Activated B cell treated with CpG ODN at 0.5 μM for 24 hours (primary cell): ENCODE measurements around the gene MSMP. TPM values are rescaled to one million over a fixed set of nuclear protein-coding genes. Genes with fewer than 3 reads are reported as not detected.

Experiments
- ATAC-seq: fragments of 200-7000 bp; cut with Tn5 transposase; one replicate; pipeline ENCODE4 v1.10.0; 2021; ENCODE audit warnings: low read depth, mild to moderate bottlenecking, moderate library complexity
- CTCF ChIA-PET: fragments of 350-600 bp; sonication (Branson Sonifier 250); formaldehyde crosslinking; loops from one replicate; lab custom pipeline; 2021; ENCODE audit warnings: antibody characterized with exemption; lab: Charles Lee
- POLR2A ChIA-PET: fragments of 350-600 bp; sonication (Branson Sonifier 250); formaldehyde crosslinking; loops from one replicate; lab custom pipeline; 2021; ENCODE audit warnings: antibody characterized with exemption; lab: Charles Lee
- DNase-seq: peaks from one replicate; pipeline ENCODE4 v3.0.0; 2022
- H3K27ac Mint-ChIP-seq: one replicate; pipeline ENCODE4 v1.8.0; 2020; ENCODE audit warnings: mixed read lengths
- H3K27me3 Mint-ChIP-seq: one replicate; pipeline ENCODE4 v1.8.0; 2021; ENCODE audit warnings: mixed read lengths
- H3K36me3 Mint-ChIP-seq: one replicate; pipeline ENCODE4 v1.8.0; 2021; ENCODE audit warnings: low read depth, mixed read lengths
- H3K4me1 Mint-ChIP-seq: one replicate; pipeline ENCODE4 v1.8.0; 2021; ENCODE audit warnings: mixed read lengths
- H3K4me3 Mint-ChIP-seq: one replicate; pipeline ENCODE4 v1.8.0; 2020; ENCODE audit warnings: mild to moderate bottlenecking, mixed read lengths
- H3K9me3 Mint-ChIP-seq: one replicate; pipeline ENCODE4 v1.8.0; 2020; ENCODE audit warnings: mixed read lengths
- intact Hi-C: fragments of 100-400 bp; cut with micrococcal nuclease; formaldehyde crosslinking; loops from one replicate; pipeline ENCODE4 v1.15.1; 2024
- total RNA-seq: library from RNA; stranded (reverse); gene quantifications from 2 replicates; pipeline ENCODE4 v1.2.3, GENCODE V29; 2022
- TF ChIP-seq, protein P1 (sequence below): fragments of 200-600 bp; IDR thresholded peaks from one replicate; pipeline ENCODE4 v1.8.0; 2022; ENCODE audit warnings: antibody characterized with exemption, mild to moderate bottlenecking

The MSMP gene
- total RNA-seq, 1 donor from 2014 or later = 1.2 TPM

GRCh38 chr9:35734096-35734495, 20.0 kb downstream of the MSMP start:
- Mint-ChIP-seq H3K9me3 (no peaks in the 10 kb centered on the region), H3K27me3 (no peaks in the 10 kb centered on the region), H3K27ac (no peak overlapping the region), H3K4me3 (no peak overlapping the region), H3K36me3 (peaks cover 51% of the 10 kb centered on the region), H3K4me1 (peaks cover 9% of the 10 kb centered on the region)
- CTCF ChIA-PET = interaction anchor here (0.7 to 2.9 kb wide), 7 partner anchors 10 to 148 kb away, joined by 3 to 51 read pairs (median 6); partner anchors contain the start of genes GBA2 and RGP1
- no peak for ATAC-seq
- DNase-seq = no peak
- POLR2A ChIA-PET = interaction anchor here (6.6 kb wide), 1 partner anchor 15 kb away, joined by 32 read pairs; the partner anchor contains the start of genes GBA2 and RGP1
- TF ChIP-seq, protein P1, sequence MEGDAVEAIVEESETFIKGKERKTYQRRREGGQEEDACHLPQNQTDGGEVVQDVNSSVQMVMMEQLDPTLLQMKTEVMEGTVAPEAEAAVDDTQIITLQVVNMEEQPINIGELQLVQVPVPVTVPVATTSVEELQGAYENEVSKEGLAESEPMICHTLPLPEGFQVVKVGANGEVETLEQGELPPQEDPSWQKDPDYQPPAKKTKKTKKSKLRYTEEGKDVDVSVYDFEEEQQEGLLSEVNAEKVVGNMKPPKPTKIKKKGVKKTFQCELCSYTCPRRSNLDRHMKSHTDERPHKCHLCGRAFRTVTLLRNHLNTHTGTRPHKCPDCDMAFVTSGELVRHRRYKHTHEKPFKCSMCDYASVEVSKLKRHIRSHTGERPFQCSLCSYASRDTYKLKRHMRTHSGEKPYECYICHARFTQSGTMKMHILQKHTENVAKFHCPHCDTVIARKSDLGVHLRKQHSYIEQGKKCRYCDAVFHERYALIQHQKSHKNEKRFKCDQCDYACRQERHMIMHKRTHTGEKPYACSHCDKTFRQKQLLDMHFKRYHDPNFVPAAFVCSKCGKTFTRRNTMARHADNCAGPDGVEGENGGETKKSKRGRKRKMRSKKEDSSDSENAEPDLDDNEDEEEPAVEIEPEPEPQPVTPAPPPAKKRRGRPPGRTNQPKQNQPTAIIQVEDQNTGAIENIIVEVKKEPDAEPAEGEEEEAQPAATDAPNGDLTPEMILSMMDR = no peak
- intact Hi-C loops = loop anchor here (5.0 to 10.0 kb wide), 2 partner anchors 747 to 1069 kb away; partner anchors contain the start of genes CCL27 and DNAJB5

DNA sequence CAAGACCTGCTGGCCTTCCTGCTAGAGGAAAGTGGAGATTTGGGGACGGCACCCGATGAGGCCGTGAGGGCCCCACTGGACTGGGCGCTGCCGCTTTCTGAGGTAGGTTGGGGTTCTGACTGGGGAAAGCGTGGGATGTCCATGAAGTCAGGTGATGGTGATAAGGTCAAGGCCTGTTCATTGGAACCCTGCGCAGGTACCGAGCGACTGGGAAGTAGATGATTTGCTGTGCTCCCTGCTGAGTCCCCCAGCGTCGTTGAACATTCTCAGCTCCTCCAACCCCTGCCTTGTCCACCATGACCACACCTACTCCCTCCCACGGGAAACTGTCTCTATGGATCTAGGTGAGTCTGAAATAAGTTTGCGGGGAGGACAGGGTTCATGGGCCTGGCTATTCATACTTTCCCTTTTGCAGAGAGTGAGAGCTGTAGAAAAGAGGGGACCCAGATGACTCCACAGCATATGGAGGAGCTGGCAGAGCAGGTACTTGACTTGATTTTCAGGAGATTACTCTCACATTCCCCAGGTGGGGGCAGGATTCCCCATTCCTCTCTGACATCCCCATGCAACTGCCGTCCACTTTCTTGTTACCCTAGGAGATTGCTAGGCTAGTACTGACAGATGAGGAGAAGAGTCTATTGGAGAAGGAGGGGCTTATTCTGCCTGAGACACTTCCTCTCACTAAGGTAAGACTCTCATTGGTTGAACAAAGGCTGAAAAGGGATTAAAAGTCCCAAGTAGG, 21.1 kb downstream of the MSMP start:
- CTCF ChIA-PET = interaction anchor here (0.6 to 7.6 kb wide), 7 partner anchors 18 to 129 kb away, joined by 3 to 52 read pairs (median 6); partner anchors contain the start of genes CCDC107, RMRP and TESK1
- DNase-seq (no peak), ATAC-seq (no peak)
- Mint-ChIP-seq H3K4me1 (peaks cover 9% of the 10 kb centered on the region), H3K27ac (peak overlapping the region; percentile 87), H3K9me3 (no peaks in the 10 kb centered on the region), H3K4me3 (no peak overlapping the region), H3K36me3 (peaks cover 40% of the 10 kb centered on the region), H3K27me3 (no peaks in the 10 kb centered on the region)
- TF ChIP-seq, protein P1 = no peak
- POLR2A ChIA-PET = interaction anchor here (0.7 to 4.1 kb wide), 28 partner anchors 8 to 128 kb away, joined by 3 to 67 read pairs (median 7); partner anchors contain the start of genes ARHGEF39, CCDC107, CD72 and GBA2
- intact Hi-C loops = loop anchor here (1.0 to 10.0 kb wide), 15 partner anchors 14 to 1068 kb away; partner anchors contain the start of genes ATOSB, CCDC107, CCL27 and DNAJB5

DNA sequence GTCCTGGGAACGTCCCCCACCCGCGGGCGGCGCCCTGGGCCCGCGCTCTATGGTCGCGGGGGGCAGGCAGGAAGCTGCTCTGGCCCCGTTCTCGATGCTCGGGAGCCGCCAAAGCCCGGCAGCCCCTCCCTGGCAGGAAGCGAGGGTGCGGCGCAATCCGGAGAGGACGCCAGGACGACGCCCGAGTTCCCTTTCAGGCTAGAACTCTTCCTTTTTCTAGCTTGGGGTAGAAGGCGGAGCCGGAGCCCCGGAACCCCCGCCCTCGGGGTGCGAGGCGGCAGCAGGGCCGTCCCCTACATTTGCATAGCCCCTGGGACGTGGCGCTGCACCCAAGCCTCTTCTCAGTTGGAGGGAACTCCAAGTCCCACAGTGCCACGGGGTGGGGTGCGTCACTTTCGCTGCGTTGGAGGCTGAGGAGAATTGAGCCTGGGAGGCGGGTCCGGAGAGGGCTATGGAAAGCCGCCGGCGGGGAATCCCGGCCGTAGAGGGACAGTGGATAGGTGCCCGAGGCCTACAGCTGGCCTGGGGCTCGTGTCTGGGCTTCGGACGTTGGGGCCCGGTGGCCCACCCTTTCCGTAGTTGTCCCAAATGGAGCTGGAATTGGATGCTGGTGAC, 21.8 kb downstream of the MSMP start, which contains the start of the genes CREB3 and TLN1:
Gene CREB3 (plus strand): TSS at position 482 of the 615 bp plus-strand sequence. CDS start 107 bp downstream, at position 589.
Gene TLN1 (minus strand): TSS at position 11 of the 615 bp plus-strand sequence. CDS start 6,501 bp downstream, outside the sequence.
- ChIA-PET POLR2A (interaction anchor here (0.5 to 4.1 kb wide), 31 partner anchors 9 to 1802 kb away, joined by 3 to 67 read pairs (median 7); partner anchors contain the start of genes ARHGEF39, CCDC107, CD72 and GBA2), CTCF (interaction anchor here (0.6 to 7.6 kb wide), 12 partner anchors 19 to 129 kb away, joined by 3 to 52 read pairs (median 6); partner anchors contain the start of genes CCDC107, RMRP and TESK1)
- peaks cover 33% of the 10 kb centered on the region for H3K36me3 Mint-ChIP-seq
- H3K9me3 Mint-ChIP-seq = no peaks in the 10 kb centered on the region
- H3K4me1 Mint-ChIP-seq = peaks cover 9% of the 10 kb centered on the region
- peak; percentile 94 for DNase-seq
- no peaks in the 10 kb centered on the region for H3K27me3 Mint-ChIP-seq
- peak within 1 kb of the TSS; percentile 93 for H3K27ac Mint-ChIP-seq
- intact Hi-C loops = loop anchor here (1.0 to 10.0 kb wide), 15 partner anchors 13 to 1067 kb away; partner anchors contain the start of genes ATOSB, CCDC107, CCL27 and DNAJB5
- ATAC-seq = peak; percentile 86
- H3K4me3 Mint-ChIP-seq = peak within 1 kb of the TSS; percentile 32
- TF ChIP-seq, protein P1 = no peak

DNA sequence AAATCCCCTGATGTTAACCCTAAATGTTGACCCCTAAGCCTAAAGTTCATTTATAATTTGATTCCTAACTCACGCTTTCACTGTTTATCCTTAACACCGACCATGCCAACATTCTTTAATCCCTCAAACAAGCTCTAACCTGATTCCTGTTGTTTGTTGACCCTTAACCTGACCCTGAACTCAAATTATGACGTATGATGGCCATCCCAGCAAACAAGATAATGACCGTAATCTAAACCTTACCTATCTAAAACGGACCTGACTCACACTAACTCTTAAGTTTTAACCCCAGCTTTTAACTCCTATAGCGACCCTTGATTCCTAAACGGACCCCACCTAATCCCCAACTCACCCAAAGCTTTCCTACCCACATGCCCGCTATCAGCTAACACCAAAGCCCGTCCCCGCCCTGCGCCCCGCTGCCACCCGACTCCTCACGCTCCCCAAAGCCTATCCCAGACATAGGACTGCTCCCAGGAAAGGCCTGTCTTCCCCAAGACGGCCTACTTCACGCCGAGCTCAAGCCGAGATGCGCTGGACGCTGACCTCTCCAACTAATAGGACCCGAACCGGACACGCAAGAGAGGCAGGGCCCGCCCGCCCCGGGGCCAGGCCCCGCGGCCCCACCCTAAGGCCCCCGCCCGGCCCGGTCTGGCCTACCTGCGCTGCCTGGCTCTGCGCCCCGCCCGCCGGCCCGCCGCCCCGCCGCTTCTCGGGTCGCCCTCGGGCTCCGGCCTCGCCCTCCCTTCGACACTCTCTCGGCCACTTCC, 22.5 kb downstream of the MSMP start:
- Mint-ChIP-seq H3K4me3 (no peak overlapping the region), H3K27ac (peak overlapping the region; percentile 93), H3K36me3 (peaks cover 30% of the 10 kb centered on the region), H3K9me3 (no peaks in the 10 kb centered on the region), H3K27me3 (no peaks in the 10 kb centered on the region), H3K4me1 (peaks cover 9% of the 10 kb centered on the region)
- TF ChIP-seq, protein P1 = no peak
- intact Hi-C loops = loop anchor here (1.0 to 10.0 kb wide), 15 partner anchors 12 to 1067 kb away; partner anchors contain the start of genes ATOSB, CCDC107, CCL27 and DNAJB5
- ChIA-PET POLR2A (interaction anchor here (0.9 to 4.1 kb wide), 26 partner anchors 10 to 127 kb away, joined by 3 to 67 read pairs (median 8); partner anchors contain the start of genes ARHGEF39, CCDC107, CD72 and GBA2), CTCF (interaction anchor here (0.7 to 7.6 kb wide), 11 partner anchors 25 to 128 kb away, joined by 3 to 52 read pairs (median 6); partner anchors contain the start of genes CCDC107, RMRP and TESK1)
- no peak for ATAC-seq
- DNase-seq = no peak
